HepG2 (cell line): ENCODE results near the gene PSMB9. TPM values are rescaled to one million over a fixed set of nuclear protein-coding genes. Genes with fewer than 3 reads are reported as not detected.

Experiments used
- GMEB1 ChIP-seq: sonication (generic); formaldehyde crosslinking; IDR thresholded peaks from 2 replicates; pipeline ENCODE4 v1.5.1; 2020; ENCODE audit warnings: missing genetic modification reagents, mild to moderate bottlenecking, borderline replicate concordance
- HBP1 ChIP-seq: IDR thresholded peaks from 2 replicates; pipeline ENCODE4 v1.6.1; 2016; ENCODE audit warnings: low read depth, control low read depth
- HMG20B ChIP-seq: conservative IDR thresholded peaks from 2 replicates; pipeline ENCODE4 v1.6.1; 2016; ENCODE audit warnings: missing genetic modification reagents, missing compliant biosample characterization
- HNRNPL ChIP-seq: fragments of 200-400 bp; formaldehyde crosslinking; IDR thresholded peaks from 2 replicates; pipeline ENCODE4 v1.6.1; 2017; ENCODE audit warnings: mild to moderate bottlenecking, low read depth, low read length
- KAT2B ChIP-seq: fragments of 150-350 bp; IDR thresholded peaks from 2 replicates; pipeline ENCODE4 v1.6.1; 2014; ENCODE audit warnings: low read depth, low read length, borderline replicate concordance
- KLF15 ChIP-seq: sonication (generic); formaldehyde crosslinking; IDR thresholded peaks from 2 replicates; pipeline ENCODE4 v1.8.1; 2023; ENCODE audit warnings: borderline replicate concordance, mild to moderate bottlenecking, inconsistent platforms, missing genetic modification reagents, mixed read lengths
- MEIS1 ChIP-seq: sonication (generic); formaldehyde crosslinking; IDR thresholded peaks from 2 replicates; pipeline ENCODE4 v1.9.0; 2021; ENCODE audit warnings: mild to moderate bottlenecking, missing genetic modification reagents, moderate library complexity, borderline replicate concordance
- NR2F6 ChIP-seq, 2 experiments: IDR thresholded peaks; 2 replicates each; pipeline ENCODE4 v1.6.1; 2016; ENCODE audit warnings: antibody characterized with exemption in 1 of 2, mild to moderate bottlenecking in 1 of 2
- SRSF9 ChIP-seq: fragments of 200-400 bp; formaldehyde crosslinking; IDR thresholded peaks from 2 replicates; pipeline ENCODE4 v1.6.1; 2018; ENCODE audit warnings: borderline replicate concordance, mild to moderate bottlenecking, low read depth, low read length; ENCODE audit not compliant: insufficient read depth, poor library complexity, severe bottlenecking
- ZBTB4 ChIP-seq: sonication (generic); formaldehyde crosslinking; IDR thresholded peaks from 2 replicates; pipeline ENCODE4 v1.4.0; 2020; ENCODE audit warnings: missing genetic modification reagents, mild to moderate bottlenecking, borderline replicate concordance
- ZBTB8A ChIP-seq: sonication (generic); formaldehyde crosslinking; IDR thresholded peaks from 2 replicates; pipeline ENCODE4 v1.4.0; 2020; ENCODE audit warnings: mild to moderate bottlenecking, low read depth, missing genetic modification reagents, borderline replicate concordance
- ZFP91 ChIP-seq: sonication (generic); formaldehyde crosslinking; IDR thresholded peaks from 2 replicates; pipeline ENCODE4 v1.9.0; 2022; ENCODE audit warnings: missing genetic modification reagents, mild to moderate bottlenecking, borderline replicate concordance
- ZFY ChIP-seq: sonication (generic); formaldehyde crosslinking; IDR thresholded peaks from 2 replicates; pipeline ENCODE4 v1.4.0; 2020; ENCODE audit warnings: missing genetic modification reagents
- ZNF317 ChIP-seq: sonication (generic); formaldehyde crosslinking; IDR thresholded peaks from 2 replicates; pipeline ENCODE4 v1.5.0; 2020; ENCODE audit warnings: mild to moderate bottlenecking, missing genetic modification reagents
- ZNF430 ChIP-seq: sonication (generic); formaldehyde crosslinking; IDR thresholded peaks from 2 replicates; pipeline ENCODE4 v1.9.0; 2021; ENCODE audit warnings: mild to moderate bottlenecking, missing genetic modification reagents
- ZNF431 ChIP-seq: sonication (generic); formaldehyde crosslinking; IDR thresholded peaks from 2 replicates; pipeline ENCODE4 v1.9.0; 2022; ENCODE audit warnings: missing genetic modification reagents, low read depth, mild to moderate bottlenecking, borderline replicate concordance
- ZNF564 ChIP-seq: sonication (generic); formaldehyde crosslinking; IDR thresholded peaks from 2 replicates; pipeline ENCODE4 v1.8.1; 2023; ENCODE audit warnings: mild to moderate bottlenecking, missing genetic modification reagents
- ZNF567 ChIP-seq: sonication (generic); formaldehyde crosslinking; IDR thresholded peaks from 2 replicates; pipeline ENCODE4 v1.8.1; 2023; ENCODE audit warnings: mild to moderate bottlenecking, missing genetic modification reagents, borderline replicate concordance
- ZNF850 ChIP-seq: sonication (generic); formaldehyde crosslinking; conservative IDR thresholded peaks from 2 replicates; pipeline ENCODE4 v1.9.0; 2021; ENCODE audit warnings: mild to moderate bottlenecking, missing genetic modification reagents
- polyA plus RNA-seq, 8 experiments: library from polyadenylated mRNA; depleted of rRNA in 3 of 8; stranded (reverse) in 7 of 8; unstranded in 1 of 8; fragments of >200 nt; fragmentation: Illumina TruSeq in 4 of 8; extraction: Trizol in 4 of 8; gene quantifications; 2 replicates each; pipeline versions ENCODE4 v1.2.1 to v1.2.3, GENCODE V29; 2011 to 2016; ENCODE audit warnings: low read depth in 4 of 8, missing spikeins in 1 of 8, mixed read lengths in 1 of 8; ENCODE audit not compliant: insufficient read depth in 1 of 8
- total RNA-seq, 5 experiments: library from RNA; depleted of rRNA; stranded (reverse); fragments of >200 nt; fragmentation: Illumina TruSeq; extraction: Trizol; gene quantifications; 2 replicates each; pipeline ENCODE4 v1.2.3, GENCODE V29; 2016; ENCODE audit warnings: low read depth in 1 of 5

The PSMB9 gene
- total and polyA plus RNA-seq, 2 of the 13 experiments (the other 11 are each of a cell fraction or from before 2014, with no cell fraction given), result 15.6 to 16.0 TPM

GRCh38 chr6:32853541-32854375 lies at the start of gene PSMB9, which contains the start of gene TAP1 (continued):
- TF ChIP-seq ZBTB4 (CRISPR knock-in tag) (no peak), ZNF431 (no peak), ZNF567 (CRISPR knock-in tag) (no peak), ZNF430 (CRISPR knock-in tag) (peak; percentile 68; the same call in 1 of the 2 replicates), NR2F6 (IDR thresholded peaks at IDR 0.05) (no peak), NR2F6 (CRISPR knock-in tag; IDR thresholded peaks at IDR 0.05) (0 out of 2 replicates have a peak, but pooled peaks have one; percentile 35), ZBTB8A (CRISPR knock-in tag) (no peak), ZFP91 (peak; percentile 85; the same call in 1 of the 2 replicates), GMEB1 (CRISPR knock-in tag) (peak; percentile 82), ZNF564 (0 out of 2 replicates have a peak, but pooled peaks have one; percentile 59), KAT2B (no peak), HMG20B (CRISPR knock-in tag) (no peak), SRSF9 (no peak), ZNF850 (CRISPR knock-in tag) (0 out of 2 replicates have a peak, but pooled peaks have one; percentile 64), KLF15 (CRISPR knock-in tag) (peak; percentile 53; the same call in 1 of the 2 replicates), ZFY (CRISPR knock-in tag) (peak; percentile 92), HNRNPL (peak; percentile 92), HBP1 (no peak), ZNF317 (CRISPR knock-in tag) (peak; percentile 44; the same call in 1 of the 2 replicates), MEIS1 (CRISPR knock-in tag) (no peak; the same call in 1 of the 2 replicates)
